Activated T-cell treated with anti-CD3 and anti-CD28 coated beads, Interleukin-2, amount 50 U/mL, for 1 hour (primary cell): Measurements from ENCODE around the gene ATP9A.

Experiments used
- DNase-seq: peaks from one replicate; pipeline ENCODE4 v3.0.0-alpha.2; 2020

Gene ATP9A

DNA sequence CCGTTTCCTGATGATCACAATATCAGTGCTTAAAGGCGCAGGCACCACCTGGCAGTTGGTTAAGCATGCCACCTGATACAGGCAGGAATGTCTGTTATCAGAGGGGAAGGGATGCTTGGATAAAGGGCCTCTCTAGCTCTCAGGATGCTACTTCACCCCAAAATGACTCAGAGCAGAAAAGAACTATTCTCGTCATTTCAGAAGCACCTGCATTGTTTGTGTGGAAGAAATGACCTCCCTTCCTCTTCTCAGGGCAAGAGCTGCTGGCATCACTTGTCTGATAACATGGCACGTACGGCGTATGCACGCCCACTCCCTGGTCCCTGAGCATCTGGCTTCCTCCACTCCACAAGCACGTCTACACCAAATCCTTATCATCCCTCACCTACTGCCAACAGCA, 47.3 kb downstream of the ATP9A start:
- no peak for DNase-seq

DNA sequence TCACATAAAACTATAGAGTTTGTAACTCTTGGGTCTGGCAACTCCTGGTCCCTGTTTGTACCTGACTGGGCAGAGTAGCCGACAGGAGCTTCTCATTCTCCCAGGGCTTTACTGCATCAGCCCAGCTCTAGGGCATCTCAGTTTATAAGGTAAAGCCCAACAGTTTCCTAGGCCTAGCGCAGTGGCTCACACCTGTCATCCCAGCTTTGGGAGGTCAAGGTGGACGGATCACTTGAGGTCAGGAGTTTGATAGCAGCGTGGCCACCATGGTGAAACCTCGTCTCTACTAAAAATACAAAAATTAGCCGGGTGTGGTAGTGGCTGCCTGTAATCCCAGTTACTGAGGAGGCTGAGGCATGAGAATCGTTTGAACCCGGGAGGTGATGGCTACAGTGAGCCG, 47.8 kb downstream of the ATP9A start:
- no peak for DNase-seq

DNA sequence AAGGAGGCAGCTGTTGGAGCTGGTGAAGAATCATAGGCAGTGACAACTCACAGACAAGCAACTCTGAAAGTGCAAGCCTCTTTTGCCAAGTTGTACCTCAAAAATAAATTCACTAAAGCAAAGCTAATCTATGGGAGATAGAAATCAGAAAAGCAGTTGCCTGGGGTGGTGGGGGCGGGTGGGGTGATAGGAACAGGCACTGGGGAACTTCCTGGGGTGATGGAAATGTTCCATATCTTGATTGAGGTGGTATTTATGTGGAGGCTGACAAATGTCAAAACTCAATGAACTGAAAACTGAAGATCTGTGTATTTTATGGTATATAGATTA, 52.4 kb downstream of the ATP9A start:
- no peak for DNase-seq

DNA sequence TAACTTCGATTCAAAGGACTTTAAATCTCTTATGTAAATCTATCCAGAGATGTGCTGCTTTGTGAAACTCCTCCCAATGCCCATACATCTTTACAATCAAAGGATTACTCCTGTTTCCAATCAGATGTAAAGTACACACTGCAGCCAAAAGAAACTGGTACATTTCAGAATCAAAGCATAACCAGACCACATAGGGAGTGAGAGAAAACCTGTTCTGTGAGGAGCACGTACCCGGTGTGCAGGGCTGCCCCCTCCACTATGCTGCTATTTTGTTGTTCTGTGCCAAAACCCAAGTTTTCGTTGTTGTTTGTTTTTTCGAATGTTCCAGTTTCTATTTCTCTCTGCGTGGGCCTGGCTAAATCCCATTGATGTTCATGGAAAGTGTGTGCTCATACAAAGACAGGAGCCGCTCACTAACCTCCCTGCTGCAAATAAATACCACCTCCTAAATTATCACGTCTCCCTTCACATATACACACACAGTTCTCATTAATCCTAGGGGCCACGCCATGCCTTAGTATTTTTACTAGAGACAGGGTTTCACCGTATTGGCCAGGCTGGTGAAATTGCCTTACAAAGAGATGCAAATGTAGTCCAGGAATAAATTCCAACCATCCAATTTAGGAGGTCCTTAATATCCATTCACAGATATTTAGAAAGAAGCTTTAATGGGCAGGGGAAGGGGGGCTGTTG, 52.9 kb downstream of the ATP9A start:
- DNase-seq, result no peak

DNA sequence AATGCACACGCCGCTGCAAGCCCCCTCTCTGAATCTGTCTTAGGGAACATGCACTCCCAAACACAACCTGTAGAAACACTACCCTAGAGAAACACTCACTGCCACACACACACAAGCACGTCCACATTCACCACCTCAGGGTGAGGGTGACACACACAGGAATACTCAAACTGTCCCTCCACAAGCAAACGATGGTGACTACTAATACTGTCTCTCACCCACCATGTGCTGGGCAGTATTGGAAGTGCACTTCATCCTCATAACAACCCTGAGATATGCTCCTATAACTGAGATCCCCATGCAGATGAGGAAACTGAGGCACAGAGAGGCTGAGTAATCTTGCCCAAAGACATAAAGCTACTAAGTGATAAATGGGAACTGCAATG, 55.0 kb downstream of the ATP9A start:
- no peak for DNase-seq

DNA sequence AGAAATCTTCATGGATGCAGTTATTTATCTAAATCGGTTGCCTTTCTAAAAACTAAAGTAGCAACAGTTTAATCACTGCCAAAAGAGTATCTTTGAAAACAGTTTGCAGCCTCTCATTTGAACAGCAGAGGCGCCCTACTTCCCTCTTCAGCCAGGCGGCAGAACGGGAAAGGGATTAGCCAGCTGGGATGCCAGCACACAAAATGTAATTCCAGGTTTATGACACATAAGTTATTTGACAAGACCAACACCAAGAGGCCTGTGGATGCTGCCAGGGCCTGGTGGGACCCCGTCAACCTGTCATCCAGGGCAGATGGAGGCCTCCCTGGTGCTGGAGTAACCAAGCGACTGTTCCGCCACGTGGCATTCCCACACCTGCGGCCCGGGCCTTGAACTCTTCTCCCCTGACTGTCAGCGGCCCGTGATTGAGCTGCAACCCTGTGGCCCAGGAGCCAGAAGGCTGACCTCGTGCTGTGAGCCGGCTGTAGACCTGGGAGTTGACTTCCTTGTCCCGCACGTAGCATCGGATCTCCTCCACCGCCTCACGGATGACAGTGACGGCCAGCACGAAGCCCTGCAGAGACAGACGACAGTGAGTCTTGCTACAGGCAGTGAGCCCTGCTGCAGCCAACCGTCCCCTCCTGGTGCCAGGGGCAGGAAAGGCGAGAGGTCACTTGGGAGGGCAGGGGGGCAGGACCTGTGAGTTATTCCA, 55.5 kb downstream of the ATP9A start:
- DNase-seq, result no peak

DNA sequence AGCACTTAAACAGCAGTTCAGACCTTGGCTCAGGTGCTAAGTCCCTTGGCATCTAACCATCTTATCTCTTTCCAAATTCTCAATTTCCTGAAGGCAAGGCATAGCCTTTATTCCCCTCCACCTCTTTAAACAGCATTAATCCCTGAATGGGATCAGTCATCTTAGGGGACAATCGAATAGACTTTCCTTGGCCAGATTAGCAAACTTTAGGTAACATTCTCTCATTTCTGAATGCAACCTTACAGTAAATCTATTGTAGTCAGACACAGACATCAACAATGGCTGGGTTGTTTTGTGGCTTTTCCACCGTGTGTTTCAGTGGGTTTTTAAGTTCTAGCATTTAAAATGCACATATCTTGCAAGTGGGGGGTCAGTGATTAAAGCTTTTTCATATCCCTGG, 56.8 kb downstream of the ATP9A start:
- no peak for DNase-seq

DNA sequence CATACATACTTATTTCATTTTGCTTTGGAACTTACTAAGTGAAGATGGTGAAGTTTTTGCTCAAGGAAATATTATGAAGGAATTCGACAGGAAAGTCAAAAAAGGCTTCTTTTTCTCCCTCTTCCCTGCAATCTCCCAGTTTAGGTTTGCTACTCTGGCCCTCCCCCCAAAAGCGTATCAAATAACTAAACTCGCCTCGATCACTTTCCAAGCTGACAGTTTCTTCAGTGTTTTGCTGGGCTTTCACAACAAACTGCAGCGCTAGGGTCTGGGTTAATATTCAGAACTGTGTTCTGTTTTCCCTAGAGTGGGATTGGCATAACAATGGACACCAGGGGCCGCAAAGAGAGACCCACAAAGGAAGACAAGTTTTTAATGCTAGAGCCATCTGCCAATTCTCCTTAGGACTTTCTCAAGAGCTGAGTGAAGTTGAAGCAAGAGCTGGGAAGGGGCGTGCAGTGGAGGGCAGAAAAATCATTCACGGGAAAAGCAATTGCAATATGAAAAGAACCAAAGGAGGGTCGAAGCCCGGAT, 57.8 kb downstream of the ATP9A start:
- no peak for DNase-seq

DNA sequence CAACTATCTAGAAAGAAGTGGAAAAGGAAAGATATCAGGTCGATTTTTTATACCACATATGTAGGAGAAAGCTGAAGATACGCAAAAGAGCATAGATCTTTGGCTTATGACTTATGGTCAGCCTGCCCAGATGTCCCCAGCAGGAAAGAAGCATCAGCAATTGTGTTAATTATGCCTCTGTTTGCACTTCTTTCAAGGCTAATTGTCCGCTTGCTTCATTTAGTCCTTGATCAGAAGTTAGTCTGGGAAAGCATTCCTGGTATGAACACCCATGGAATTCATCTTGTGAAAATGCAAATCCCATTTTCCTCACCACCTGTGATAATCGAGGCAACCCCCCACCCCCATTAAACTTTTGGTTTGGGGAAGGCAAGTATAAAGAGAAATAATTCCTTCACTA, 62.8 kb downstream of the ATP9A start:
- DNase-seq, result no peak

DNA sequence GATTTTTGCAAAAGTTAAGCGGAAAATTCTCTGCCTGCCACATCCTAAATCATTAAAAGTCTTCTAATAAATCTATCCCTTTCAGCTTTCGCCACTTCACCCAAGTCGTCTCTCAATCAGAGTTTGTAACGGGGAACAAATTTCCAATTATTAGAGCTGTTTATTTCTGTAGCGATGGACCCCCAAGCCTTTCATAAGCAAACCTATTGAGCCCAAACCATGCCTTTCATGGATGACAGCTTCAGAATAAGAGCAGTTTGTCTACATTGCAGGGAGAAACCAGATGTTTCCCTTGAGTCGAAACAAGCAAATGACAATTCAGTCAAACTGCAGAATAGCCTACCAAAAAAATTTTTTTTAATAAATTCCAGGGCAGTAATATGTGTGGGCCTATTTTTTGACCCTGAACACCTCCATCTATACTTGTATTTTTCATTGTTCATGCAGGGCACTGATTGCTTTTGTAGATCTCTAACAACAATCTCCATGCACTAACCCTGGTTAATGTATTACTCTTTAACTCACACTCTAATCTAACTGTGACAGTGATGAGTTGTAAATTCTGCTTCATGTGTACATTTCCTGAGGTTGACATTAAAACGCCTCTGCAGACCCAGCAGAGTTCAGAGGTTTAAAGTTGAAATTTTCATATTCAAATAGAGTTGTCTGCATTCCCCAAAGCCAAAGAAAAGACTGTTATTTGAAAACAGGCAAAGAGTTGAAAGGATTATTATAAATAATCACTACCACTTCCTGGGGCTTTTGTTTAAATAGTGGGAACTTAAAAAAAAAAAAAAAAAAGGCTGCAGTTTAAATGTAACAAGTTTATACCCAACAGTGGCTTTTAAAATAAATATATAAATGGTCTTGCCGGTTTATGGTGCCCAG, 64.5 kb downstream of the ATP9A start:
- DNase-seq, result no peak

DNA sequence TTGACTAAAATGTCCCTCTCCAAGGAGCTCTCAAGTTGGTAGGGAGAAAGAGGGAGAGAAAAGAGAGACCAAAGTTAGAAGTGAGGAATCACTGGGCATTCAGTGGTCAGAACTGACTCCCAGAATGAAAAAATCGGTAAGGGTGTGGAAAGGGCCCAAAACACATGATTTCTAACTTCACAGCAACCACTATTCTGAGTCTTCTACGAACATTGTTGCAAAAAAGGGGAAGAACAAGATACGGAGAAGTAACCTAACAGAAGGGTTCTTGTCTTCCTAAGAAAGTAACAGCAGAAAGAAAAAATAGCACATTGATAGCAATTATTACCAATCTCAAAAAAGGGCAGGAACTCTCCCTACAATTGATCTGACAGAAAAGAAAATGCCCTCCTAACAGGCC, 65.6 kb downstream of the ATP9A start:
- DNase-seq, result no peak

DNA sequence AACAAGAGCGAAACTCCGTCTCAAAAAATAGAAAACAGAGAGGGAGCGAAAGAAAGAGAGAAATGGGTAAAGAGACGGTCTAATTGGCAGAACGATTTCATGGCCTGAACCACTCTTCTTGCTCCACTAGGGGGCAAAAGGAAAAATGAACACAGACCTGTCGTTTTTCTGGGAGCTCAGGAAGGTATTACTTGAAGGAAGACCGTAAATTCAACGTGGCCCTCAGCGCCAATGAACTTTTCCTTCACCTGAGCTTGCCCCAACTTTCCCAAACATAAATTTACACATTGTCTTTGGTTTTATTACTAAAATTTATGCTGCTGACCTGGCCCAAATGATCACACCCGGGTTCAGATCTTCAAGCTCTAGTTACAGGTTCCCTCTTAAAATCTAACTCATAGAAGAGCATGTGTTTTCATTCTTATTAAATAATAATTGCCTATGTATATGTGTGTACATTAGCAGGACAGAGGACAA, 67.3 kb downstream of the ATP9A start:
- DNase-seq, result no peak

DNA sequence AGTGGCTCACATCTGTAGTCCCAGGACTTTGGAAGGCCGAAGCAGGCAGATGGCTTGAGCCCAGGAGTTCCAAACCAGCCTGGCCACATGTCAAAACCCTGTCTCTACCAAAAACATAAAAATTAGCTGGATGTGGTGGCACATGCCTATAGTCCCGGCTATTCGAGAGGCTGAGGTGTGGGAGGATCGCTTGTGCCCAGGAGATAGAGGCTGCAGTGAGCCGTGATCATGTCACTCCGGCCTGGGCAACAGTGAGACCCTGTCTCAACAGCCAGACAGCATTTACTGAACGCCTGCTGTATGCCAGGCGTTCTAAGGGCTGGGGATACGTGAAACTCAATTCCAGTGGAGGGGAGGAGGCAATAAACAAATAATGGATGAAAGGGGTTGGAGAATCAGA, 69.9 kb downstream of the ATP9A start:
- DNase-seq, result no peak

DNA sequence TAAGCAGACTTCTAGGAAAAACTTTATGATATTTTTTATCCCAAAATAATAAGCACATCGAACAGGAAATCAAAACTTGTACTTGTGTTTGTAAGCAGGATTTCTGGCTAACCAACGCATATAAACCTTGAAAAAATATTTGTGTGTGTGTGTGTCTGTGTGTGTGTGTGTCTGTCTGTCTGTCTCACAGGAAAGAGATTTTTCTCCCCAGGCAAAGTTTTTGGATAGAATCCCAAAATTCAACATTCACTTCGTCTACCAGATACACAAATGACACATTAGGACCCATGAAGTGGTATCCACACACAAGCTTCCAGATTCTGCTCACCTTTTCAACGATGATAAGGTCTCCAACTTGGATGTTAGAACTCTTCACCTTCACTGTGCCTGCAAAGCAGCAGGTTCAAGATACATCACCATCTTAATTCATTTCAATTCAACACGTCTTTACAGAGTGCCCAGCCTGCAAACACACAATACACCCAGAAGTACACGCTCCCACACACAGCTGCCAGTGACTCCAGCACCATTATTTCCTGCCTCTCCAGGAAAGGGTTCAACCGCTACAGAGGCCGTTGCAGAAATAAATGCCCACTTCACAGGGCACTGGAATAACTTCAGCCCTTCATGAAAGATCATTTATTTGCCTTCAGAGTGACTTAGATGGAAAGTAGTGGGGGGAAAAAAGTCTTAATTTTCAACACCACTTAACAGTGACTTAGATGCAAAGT, 70.9 kb downstream of the ATP9A start:
- no peak for DNase-seq

DNA sequence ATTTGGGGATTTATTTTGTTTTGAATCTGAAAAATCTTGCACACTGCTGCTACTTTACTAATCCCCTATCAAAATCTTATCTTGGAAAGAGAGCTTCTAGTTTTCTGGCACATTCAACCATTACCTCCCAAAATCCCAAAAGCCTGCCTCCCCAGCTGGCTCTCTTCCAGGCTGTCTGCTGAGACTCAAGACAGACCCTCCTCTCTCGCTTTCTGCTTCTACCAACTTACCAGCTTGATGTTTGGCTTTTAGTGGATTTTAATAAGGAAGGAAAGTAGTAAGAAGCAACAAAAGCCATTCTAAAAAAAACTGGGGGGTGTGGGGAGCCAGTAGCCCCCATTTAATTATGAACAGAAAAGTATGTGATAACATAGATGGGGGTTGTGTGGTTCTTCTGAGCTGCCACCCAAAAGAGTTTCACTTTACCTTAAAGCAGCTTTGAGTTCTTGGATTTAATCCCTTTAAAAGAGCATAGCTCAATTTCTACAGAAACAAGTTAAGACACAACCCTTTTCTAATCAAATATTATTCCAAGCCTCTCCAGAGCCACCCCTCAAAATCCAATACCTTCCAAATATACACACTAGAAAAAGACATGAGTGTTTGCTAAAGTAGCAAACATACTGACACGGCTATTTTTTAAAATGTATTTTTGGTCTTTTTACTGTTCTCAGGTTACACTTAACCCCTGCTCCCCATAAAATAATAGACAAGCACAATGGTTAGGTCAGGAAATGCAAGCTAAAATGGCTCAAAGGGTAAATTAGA, 71.7 kb downstream of the ATP9A start:
- DNase-seq, result no peak

DNA sequence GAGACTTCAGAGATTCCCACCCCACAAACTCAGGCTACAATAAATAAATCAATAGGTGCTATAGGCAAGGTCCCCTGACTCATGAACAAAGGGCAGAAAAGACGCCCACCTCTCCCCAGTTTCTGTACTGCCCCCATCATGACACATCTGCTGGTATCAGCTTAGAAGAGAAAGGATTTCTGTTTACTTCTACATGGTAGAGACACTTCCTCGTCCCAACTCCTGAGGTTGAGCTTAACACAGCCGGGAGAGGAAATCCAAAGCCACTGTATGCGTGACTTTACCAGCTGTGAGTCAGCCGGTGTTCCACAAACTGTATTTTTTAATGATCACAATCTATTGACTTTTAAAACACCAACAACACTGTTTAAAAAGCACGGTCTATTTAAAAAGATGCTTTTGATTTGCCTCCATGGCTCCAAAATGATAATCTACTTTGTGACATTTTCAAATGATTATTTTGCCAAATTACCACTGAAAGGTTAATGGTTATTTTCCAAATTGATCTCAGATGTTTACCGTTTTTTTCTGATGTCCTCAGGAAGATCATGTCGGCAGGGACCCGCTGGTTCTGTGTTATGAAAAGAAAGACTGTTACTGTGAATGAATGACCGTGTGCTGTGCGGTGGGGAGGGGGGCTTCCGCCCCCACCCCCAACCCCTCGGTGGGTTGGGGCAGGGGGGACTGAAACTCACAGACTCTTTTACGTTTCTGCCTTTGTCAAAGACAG, 72.5 kb downstream of the ATP9A start:
- no peak for DNase-seq

DNA sequence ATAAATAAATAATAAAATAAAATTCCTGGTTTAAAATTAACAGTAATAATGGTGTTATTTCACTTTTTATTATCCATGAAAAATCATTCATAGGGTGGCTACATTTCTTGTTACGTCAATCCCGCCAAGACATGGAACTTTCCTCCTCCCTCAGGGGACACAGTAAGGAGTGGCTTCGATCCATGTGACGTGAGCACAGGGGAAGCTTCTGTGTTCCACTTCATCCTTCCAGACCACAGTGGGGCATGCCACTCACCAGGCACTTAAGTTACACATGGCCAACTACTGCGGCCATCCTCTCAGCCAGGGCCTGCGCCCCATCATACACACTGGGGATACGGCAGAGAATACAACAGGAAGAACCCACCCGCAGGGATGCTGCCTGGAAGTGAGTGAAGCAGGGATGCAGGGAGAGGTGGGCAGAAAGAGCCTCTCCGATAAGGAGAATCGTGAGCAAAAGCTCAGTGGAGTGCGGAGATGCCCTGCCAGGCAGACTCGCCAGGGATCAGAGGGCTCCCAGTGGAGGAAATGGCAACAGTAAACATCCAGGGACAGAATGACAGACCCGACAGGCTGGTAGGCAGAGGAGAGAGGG, 75.3 kb downstream of the ATP9A start:
- DNase-seq, result no peak

DNA sequence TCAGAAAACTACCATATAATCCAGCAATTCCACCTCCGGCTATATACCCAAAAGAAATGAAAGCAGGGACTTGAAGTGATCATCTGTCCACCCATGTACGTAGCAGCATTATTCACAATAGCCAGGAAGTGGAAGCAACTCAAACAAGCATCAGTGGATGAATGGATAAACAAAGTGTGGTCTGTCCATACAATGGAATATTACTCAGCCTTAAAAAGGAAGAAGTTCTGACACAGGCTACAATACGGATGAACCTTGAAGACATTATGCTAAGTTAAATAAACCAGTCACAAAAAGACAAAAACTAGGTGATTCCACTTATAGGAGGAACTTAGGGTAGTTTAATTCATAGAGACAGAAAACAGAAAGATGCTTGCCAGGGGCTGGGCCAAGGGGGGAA, 76.5 kb downstream of the ATP9A start:
- no peak for DNase-seq

DNA sequence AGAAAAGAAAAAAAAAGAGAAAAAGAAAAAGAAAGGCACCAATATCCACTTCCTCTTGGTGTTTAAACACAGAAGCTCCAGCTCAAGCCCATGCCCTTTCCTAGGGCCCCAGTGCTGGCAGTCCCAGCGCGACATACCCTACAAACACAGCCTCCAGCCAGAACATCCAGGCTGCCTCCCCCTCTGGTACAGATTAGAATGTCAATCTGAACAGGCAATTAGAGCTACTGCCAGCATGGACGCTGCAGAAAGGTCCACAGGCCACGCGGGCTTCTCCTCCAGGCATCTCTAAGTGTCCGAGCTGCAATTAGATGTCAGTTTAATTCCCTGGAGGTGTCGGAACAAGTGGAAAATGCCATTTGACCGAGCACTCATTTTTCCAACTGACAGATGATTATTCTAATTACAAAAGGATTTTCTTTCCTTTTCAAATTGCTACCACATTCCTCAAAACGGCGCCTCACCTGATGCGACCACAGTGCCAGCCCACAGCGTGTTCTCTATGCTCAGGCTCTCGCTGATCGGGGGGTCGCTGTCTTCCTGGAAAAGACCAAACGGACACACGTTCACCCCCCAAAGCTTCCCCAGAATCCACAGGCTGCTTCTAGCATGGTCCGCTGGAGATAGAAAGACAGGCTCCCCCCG, 79.5 kb downstream of the ATP9A start:
- no peak for DNase-seq

DNA sequence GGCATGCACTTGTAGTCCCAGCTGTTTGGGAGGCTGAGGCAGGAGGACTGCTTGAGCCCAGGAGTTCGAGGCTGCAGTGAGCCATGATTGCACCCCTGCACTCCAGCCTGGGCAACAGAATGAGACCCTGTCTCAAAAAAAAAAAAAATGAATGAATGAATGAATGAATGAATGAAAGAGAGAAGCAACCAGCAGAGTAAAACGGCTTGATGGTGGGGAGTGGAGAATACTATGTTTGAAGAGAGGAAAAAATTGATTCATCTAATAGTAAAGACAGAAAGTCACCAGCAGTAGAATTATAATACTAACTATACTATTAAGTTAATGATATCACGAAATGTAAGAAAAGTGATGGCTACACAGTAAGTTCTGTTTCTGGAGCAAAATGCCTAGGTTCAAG, 80.6 kb downstream of the ATP9A start:
- no peak for DNase-seq

DNA sequence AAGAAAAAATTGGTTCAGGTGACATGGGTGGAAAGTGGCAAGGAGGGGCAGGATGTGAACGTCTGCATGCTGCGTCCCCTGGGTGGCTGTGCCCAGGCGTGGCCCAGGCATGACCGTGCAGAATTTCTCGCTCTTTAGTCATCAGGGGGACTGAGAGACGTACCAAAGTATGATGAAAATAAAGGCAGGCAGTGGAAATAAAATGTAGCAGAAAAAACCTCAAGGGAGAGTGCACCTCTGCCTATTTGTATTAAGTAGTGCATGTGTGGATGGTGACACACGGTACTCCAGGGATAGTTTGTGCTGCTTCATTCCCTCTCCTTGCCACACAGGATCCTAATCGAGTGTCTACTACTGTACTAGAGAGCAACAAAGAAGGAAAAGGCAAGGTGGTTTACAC, 81.1 kb downstream of the ATP9A start:
- no peak for DNase-seq
